OCI-M2 (cell line): ENCODE measurements around the gene NKAIN1.

Source experiments
- DNase-seq: peaks from one replicate; lab custom pipeline; 2025; ENCODE audit not compliant: unreplicated experiment; lab: John Stamatoyannopoulos, UW

The NKAIN1 gene

DNA sequence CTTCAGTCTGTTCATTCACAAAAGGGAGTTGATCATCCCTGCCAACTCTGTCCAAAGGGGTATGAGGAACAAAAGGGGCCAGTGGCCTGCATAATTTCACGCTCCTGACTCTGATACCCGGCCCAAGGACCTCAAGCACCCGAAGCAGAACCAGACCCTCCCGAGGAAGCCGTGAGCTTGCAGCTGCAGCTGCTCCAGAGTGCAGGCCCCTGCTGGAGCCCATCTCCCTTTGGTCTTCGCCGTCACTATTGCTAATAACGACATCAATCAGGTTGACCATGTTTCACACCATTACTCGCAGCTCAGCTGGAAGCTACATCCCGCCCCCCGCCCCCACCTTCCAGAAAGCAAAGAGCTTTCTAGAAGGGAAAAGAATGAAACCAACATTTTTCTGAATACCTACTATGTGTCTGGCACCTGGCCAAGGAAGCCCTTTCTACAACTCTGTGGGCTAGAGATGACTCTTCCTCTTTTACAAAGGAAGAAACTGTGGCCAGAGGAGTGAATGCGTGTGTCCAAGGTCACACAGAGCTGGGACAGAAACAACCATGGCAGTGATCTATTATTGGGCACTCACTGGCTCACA is 5.5 kb downstream of the NKAIN1 start:
- DNase-seq = no peak

DNA sequence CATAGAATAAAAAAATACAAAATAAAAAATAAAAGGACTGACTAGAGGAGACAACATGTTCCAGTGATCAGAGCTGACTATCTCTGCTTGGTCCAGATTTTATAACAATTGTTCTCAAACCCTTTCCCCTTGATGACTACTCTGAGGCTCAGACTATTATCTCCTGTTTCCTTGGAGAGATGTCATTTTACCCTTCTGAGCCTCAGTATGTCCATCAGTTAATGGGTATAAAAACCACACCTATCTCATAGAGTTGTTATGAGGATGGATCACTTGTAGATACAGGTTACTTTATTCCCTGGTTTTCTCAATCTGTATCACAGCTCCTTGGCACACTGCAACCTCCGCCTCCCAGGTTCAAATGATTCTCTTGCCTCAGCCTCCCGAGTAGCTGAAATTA is 7.0 kb downstream of the NKAIN1 start:
- no peak for DNase-seq

DNA sequence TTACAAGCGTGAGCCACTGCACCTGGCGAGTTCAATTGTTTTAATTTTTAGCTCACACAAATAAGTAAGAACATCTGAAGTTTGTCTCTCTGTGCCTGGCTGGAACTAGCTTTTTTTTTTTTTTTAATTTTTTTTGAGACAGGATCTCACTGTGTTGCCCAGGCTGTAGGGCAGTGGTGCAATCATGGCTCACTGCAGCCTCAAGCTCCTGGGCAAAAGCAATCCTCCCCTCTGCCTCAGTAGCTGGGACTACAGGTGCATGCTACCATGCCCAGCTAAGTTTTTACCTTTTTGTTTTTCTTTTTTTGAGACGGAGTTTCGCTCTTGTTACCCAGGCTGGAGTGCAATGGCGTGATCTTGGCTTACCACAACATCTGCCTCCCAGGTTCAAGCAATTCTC is 7.9 kb downstream of the NKAIN1 start:
- no peak for DNase-seq

DNA sequence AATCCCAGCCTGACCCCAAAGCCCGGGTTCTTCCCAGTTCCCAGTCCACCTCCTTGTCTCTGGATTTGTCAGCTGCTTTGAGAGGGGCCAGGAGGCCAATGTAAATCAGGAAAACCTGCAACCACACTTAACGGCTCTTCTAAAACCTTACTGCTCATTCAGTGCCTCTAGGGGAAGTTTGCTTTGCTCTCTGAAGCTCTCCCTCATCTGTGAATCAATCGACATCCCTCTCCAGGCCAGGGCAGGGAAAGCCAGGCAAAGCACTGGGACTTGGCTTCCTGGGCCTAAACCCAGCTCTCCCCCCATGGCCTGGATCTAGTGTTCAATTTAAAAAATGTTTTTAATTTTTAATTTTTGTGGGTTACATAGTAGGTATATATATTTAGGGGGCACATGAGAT is 9.3 kb downstream of the NKAIN1 start:
- DNase-seq = no peak

DNA sequence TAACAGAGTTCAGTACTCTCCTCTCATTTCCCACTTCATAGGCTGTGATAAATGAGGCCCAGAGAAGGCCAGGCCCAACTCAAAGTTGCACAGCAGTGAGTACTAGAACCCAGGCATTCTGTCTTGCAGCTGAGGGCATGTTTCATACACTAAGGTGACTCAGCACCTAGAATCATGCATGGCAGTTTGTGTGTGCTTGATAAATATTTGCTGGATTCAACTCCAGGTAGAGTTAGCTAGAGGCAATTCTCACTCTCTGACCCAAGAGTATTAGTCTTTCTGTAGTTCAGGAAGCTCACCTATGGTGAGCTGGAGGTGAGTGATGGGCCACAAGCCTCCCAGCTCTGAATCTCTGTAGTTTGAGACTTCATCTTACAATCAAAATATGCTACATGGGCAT is 10.7 kb downstream of the NKAIN1 start:
- no peak for DNase-seq

DNA sequence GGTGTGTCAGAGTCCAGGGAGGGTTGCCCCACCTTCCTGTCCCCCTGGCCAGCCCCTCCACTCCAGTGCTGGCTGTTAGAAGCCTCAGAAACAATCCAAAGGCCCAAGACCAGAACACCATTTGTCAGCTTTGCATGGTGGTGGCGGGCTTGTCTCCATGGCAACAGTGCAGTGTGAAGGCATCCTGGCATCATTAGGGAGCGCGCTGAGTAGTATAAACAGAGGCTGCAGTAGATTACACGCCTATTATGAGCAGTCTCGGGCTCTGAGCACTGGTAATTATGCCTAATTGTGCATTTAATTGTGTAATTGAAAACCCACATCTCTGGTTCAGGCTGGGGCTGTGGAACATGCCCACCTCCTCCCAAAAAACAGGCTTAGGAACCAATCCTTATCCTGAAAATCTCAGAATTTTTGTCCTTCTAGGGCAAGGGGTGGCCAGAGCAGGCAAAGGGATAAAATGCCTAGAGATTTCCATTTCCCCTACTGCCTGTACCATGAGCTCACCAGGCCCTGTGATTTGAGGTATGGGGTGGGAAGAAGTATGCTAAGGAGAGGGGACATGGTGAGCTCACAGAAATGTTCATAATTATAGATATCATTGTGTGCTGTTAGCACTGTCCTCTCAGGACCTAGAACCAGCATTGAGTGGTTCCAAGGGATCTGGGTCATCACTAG is 11.7 kb downstream of the NKAIN1 start:
- no peak for DNase-seq

DNA sequence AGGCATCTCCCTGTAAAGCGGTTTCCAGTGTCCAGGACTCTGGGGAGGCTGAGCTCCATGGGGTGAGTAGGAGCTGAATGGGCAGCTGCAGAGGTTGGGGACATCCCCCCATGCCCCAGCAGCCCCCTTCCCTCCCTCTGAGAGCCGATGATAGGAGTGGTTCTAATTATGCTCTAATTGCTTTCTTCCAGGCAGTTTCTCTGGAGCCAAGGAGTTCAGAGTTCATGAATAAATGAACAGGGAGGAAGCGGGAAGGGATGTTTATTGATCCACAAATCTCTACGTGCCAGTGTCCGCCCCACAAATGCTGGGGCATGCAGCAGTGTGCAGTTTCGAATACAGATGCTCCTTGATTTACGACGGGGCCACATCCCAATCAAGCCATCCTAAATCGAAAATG is 15.6 kb downstream of the NKAIN1 start:
- DNase-seq = no peak

DNA sequence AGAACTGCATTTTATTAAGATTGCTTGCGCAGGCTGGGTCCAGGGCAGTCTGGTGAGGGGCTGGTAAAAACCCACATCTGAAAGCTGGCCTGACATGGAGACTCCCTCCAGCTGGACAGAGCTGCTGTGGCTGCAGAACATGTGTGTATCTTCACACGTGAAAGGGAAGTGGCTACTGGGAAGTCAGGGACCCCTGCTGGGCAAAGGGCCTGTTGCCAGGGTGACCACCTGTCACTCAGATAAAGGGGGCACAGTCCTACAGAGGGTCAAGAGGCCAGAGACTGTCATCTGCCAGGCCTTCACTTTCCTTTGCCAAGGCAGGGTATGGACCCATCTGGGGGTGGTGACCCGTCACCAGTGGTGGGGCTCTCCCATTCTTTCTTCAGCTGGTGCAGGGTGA is 17.5 kb downstream of the NKAIN1 start:
- no peak for DNase-seq

DNA sequence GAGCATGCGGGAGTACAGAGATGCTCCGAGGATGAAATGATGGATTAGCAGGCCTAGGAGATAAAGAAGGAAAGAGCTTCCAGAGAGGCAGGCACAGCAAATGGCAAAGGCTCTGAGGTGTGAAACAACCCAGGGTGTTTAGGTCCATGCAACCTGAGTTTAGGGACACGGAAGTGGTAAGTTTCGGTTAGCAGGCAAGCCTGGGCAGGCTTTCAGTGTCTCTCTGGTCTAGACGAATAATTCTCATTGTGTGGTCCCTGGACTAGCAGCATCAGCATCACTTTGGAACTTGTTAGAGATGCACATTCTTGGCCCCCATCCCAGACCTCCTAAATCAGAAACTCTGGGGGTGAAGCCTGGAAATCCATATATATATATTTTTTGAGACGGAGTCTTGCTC is 18.6 kb downstream of the NKAIN1 start:
- DNase-seq = no peak

DNA sequence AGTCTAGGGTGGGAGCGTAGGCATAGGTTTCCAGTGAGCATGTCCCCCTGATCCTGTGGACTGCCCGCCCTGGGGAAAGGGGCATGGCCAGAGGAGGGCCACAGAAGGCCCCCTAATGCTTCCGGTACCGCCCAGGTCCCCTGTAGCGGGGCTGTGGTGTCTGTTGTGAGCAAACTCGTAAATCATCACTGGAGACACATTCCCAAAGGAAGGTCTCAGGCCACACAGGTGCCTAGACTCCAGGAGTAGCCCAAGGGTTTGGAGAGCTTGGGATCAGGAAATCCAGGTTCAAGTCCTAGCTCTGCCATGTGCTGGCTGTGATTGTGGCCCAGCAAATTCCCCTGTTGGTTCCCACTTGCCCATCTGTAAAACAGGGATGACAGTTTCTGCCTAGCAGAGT is 20.2 kb downstream of the NKAIN1 start:
- no peak for DNase-seq

DNA sequence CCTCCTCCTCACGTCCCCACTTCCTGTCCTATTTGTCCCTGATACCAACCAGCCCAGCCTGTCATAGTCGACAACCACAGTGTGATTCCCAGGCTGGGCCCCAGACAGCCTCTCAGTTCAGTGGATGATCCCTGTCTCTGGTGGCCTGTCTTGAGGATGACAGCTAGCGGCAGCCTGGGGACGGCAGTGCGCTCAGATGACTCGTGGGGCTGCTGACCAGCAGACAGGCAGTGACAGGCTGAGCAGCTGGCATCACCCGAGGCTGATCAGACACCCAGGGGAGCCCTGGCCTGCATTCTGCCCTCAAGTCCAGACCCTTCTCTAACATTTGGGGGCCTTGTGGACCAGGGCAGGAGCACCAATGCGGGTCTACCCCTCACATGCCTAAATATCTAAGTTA is 21.0 kb downstream of the NKAIN1 start:
- DNase-seq = no peak

DNA sequence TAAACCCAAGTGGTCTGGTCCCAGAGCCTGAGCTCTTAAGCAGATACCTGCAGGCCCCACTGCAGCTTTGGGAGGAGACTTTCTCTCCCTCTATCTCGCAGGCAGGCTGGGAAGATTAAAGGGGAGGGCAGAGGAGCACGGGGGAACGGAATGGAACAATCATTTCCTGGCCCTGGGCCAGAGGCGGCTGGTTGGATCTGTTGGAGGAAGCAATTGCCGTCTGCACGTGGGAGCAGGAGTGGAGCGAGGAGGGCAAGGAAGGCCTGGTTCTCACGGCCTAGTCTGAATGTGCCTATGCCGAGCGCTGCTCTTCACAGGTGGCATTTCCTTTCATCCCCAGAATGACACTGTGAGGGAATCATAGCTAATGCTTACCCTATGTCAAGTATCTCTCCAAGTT is 23.7 kb downstream of the NKAIN1 start:
- DNase-seq = no peak

DNA sequence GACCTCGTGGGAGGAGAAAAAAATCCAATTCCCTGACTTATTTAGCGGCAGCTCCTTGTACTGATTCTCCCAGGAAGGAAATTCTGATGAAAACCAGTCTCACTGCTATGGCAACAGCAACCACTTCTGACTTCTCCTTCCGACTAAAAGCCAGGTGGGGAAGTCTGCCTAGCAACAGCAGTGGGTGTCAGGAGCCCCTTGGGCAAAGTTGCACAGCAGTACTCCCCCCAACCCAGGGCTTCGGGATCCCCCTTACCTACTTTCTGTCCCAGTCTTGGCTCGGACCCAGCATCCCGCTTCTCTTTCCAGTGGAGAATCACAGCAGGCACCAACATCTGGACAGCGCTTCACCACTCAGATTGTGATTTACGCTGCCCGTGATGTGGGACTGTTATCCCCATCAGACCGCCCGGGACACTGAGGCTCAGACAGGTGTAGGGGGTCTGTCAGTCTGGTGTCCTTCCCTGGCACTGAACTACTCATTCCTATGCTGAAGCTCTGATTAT is 24.6 kb downstream of the NKAIN1 start:
- DNase-seq = no peak

DNA sequence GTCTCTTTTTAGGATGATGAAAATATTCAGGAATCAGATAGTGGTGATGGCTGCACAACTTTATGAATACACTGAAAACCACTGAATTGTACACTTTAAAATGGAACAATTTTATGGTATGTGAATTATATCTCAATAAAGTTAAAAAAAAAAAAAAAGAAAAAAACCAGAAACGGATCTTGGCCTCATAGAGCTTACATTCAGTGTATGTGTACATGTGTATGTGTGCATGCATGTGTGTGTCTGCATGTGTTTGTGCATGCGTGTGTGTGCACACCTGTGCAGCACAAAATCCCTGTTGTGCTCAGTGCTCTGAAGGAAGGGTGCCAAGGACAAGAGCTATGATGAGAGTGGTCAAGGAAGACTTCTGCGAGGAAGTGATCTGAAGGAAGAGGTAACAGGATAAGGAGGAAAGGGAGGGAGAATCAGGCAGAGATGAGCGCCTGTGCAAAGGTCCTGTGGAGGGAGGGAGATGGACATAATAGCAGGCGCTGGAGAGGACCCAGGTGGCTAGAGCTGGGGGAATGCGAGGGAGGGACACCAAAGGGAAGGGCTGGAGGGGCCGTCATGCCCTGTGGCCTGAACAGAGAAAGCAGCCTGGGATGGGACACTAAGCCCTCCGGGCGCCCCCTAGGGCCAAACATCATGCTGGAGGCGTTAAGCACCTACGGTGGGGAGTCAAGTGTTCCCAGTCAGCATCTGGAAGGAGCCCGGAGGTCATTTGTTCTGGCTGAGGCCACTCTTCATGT is 25.2 kb downstream of the NKAIN1 start:
- DNase-seq = no peak

DNA sequence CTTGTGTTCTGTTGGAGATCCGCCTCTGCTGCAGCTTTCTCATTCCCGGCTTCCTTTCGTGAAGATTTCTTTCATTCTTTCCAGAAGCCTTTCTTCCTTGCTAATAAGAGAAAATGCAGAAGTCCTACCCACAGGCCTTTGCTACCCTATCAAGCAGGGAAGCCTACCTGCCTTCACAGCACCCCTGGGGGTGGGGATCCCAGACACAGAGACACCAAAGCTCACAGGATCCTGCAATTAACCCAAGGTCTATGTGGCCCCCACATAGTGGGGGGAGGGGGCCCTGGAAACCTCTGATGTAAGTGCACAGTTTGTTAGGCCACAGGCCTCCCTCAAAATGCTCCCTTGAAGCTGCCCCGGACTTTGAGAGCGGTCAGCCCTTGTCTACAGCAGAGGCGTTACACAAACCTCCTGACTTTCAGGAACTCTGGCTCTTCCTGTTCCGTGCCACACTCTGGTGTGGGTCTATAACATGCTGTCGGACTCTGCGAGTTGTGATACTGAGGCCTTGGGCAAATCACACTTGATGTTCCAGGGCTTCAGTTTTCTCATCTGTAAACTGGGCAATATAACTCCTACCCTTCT is 31.2 kb downstream of the NKAIN1 start:
- no peak for DNase-seq

DNA sequence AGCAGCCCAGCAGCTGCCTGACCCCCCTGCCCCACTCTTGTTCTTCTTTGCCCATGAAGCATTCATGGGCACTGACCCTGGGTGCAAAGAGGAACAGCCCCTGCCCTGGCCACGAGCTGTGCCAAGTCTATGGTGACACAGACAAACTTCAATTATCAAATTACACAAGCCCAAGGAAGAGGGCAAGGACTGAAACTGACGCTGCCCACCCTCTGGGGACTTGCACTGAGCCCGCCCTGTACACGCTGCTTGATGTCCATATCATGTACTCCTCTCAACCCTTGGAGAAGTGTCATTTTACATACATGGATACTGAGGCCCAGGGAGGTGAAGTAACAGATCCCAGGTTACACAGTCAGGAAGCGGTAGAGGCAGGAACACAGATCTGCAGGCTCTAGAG is 32.1 kb downstream of the NKAIN1 start:
- DNase-seq = no peak

DNA sequence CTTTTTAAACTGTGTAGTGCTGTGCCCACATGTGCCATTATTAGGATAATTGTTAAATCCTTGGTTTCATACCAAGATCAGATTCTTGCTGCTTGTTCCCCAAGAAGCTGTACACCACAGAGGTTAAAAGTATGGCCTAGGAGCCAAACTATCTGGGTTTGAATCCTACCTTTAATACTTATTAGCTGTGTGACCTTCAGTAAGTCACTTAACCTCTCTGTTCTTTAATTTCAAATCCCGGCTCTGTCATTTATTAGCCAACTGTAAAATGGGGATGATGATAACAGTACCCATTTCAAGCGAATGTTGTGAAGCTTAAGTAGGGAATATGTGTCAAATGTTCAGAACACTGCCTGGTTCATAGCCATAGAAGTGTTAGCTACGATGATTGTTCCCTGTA is 32.6 kb downstream of the NKAIN1 start:
- no peak for DNase-seq

DNA sequence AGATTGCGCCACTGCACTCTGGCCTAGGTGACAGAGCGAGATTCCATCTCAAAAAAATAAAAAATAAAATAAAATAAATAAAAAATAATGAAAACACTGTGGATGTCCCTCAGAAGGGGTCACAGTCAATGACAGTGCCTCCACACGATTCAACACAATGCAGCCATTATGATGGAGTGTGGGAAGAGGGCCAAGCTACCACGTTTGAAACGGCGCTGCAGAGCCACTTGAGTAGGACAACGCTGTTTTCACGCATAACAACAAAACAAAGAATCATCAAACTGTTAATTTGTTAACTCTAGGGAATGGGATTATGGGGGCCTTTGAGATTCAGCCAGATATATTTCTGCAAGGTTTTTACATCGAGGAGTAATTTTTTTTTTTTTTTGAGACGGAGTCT is 36.5 kb downstream of the NKAIN1 start:
- no peak for DNase-seq

DNA sequence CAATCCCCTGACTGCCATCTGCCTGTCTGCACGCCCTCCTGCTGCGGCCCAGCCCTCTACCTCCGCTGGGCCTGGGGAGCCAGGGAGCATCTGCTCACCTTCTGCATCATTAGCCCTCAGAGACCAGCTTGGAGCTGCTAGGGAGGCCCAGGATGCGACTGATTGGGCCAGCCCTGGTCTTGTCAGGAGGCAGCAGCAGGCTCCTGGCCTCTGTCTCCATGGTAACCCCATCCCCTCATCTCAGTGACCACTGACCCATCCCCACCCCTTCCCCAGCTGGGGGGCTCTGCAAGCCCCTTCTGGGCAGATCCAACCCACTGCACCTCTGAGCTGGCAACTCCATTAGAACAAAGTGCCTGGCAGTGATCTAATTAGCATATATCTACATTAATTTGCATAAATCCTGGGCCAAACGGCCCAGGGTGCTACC is 37.7 kb downstream of the NKAIN1 start:
- no peak for DNase-seq

DNA sequence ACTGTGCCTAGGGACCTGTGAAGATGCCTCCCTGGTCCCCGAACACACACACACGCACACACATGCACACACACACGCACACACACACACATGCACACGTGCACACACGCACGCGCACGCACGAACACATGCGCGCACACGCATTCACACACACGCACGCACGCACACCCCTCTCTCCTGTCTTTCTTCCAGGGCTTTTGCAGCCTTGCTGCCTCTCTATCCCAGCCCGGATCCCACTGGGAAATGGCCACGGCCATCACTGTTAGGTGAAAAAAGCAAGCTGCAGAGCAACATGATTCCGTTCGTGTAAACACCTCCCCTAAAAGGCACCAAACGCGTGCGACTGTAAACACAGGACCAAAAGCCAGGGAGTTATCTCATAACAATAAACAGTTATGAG is 39.7 kb downstream of the NKAIN1 start:
- DNase-seq = no peak

DNA sequence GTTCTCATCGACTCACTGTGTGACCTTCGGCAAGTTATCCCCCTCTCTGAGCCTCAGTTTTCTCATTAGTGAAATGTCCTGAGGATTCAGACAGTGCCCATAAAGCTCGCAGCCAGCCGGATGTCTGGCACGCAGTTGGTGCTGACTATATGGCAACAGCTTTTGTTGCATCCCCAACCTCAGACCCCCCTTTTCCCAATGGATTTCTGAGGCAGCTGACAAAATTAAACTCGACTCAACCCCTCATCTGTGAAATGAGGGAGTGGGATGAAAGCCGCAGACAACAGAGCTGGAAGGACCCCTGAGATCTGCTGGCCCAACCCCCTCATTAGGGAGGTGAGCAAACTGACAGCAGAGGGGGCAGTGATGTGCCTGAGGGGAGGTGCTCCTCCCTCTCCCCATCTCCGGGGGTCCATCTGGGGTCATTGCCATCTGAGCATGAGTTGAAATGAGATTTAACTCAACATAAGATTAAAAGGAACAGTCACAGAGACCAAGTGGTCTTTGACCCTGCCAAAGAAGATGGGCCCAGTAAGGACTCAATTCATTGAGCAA is 40.4 kb downstream of the NKAIN1 start:
- no peak for DNase-seq

DNA sequence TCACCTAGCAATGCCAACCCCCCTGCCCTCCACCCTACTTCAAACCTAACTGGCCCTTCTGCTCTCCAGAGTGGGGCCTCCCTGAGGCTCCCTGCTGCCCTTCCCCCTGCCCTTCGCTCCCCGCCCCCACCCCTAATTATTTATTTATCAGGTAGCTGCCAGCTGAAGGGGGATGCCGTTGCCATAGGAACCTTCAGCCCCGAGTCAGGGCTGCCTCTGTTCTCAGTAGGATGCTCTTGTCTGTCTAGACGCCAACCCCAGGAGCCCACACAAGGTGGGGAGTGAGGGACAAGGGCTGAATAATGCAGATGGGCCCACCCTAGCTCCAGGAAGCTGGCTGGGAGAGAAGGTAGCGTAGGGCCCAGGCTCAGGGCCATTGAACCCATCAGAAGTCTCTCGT is 41.1 kb downstream of the NKAIN1 start:
- no peak for DNase-seq
